DOHH2 (cell line): Measurements from ENCODE around the gene DLGAP3.

Source experiments
- H3F3A ChIP-seq: fragments of 200-600 bp; sonication (generic), shearing (Covaris generic); 2 replicates; pipeline ENCODE4 v1.6.0; 2016; ENCODE audit warnings: antibody characterized with exemption, mild to moderate bottlenecking; ENCODE audit not compliant: control insufficient read depth, insufficient read depth
- H3K27ac ChIP-seq: fragments of 200-600 bp; sonication (generic); 2 replicates; pipeline ENCODE4 v1.5.1; 2014; ENCODE audit warnings: low read depth, mild to moderate bottlenecking, low read length, moderate library complexity
- H3K27me3 ChIP-seq: fragments of 200-600 bp; sonication (generic); 2 replicates; pipeline ENCODE4 v1.6.1; 2014; ENCODE audit warnings: mild to moderate bottlenecking, low read length, mixed read lengths; ENCODE audit not compliant: control insufficient read depth
- H3K36me3 ChIP-seq: fragments of 200-600 bp; sonication (generic); 2 replicates; pipeline ENCODE4 v1.6.1; 2014; ENCODE audit warnings: mild to moderate bottlenecking, low read length, moderate library complexity, mixed read lengths; ENCODE audit not compliant: control insufficient read depth
- H3K4me1 ChIP-seq: fragments of 200-600 bp; sonication (generic); 2 replicates; pipeline ENCODE4 v1.6.1; 2014; ENCODE audit warnings: mild to moderate bottlenecking, low read length, mixed read lengths; ENCODE audit not compliant: control insufficient read depth
- H3K4me2 ChIP-seq: fragments of 200-600 bp; sonication (generic); 2 replicates; pipeline ENCODE4 v1.6.0; 2014; ENCODE audit warnings: mild to moderate bottlenecking, low read length, moderate library complexity
- H3K4me3 ChIP-seq: fragments of 200-600 bp; sonication (generic); 2 replicates; pipeline ENCODE4 v1.5.1; 2014; ENCODE audit warnings: mild to moderate bottlenecking, low read length, mixed read lengths
- H3K79me2 ChIP-seq: fragments of 200-600 bp; sonication (generic); 2 replicates; pipeline ENCODE4 v1.6.1; 2014; ENCODE audit warnings: mild to moderate bottlenecking, low read length, mixed read lengths; ENCODE audit not compliant: control insufficient read depth
- H3K9me2 ChIP-seq: fragments of 200-600 bp; sonication (generic); replicated peaks from 2 replicates; pipeline ENCODE4 v1.6.1; 2014; ENCODE audit warnings: mild to moderate bottlenecking, low read length, mixed read lengths; ENCODE audit not compliant: control insufficient read depth
- H3K9me3 ChIP-seq: fragments of 200-600 bp; sonication (generic); 2 replicates; pipeline ENCODE4 v1.6.1; 2014; ENCODE audit warnings: antibody characterized with exemption, low read length, mixed read lengths; ENCODE audit not compliant: control insufficient read depth, insufficient read depth
- H4K20me1 ChIP-seq: fragments of 200-600 bp; sonication (generic); 2 replicates; pipeline ENCODE4 v1.6.0; 2014; ENCODE audit warnings: low read depth, mild to moderate bottlenecking, antibody characterized with exemption, low read length, moderate library complexity; ENCODE audit not compliant: control insufficient read depth, insufficient read depth
- EZH2phosphoT487 ChIP-seq: fragments of 200-600 bp; sonication (generic); IDR thresholded peaks from 2 replicates; pipeline ENCODE4 v1.6.1; 2017; ENCODE audit warnings: borderline replicate concordance, mild to moderate bottlenecking, antibody characterized with exemption, low read length, moderate library complexity, mixed read lengths
- TF ChIP-seq, protein P1 (sequence below): fragments of 200-600 bp; sonication (generic); IDR thresholded peaks from one replicate; pipeline ENCODE4 v1.5.1; 2014; ENCODE audit warnings: antibody characterized with exemption, mild to moderate bottlenecking, low read depth, low read length; ENCODE audit not compliant: poor library complexity, severe bottlenecking

Gene DLGAP3

GRCh38 chr1:34899906-34900305 is 29.5 kb downstream of the DLGAP3 start:
- Histone ChIP-seq H3K27ac (no peak overlapping the region), H3K79me2 (no peaks in the 10 kb centered on the region), H4K20me1 (no peaks in the 10 kb centered on the region), H3K27me3 (peaks cover 6% of the 10 kb centered on the region), H3K9me3 (no peaks in the 10 kb centered on the region), H3K4me1 (peaks cover 11% of the 10 kb centered on the region), H3K9me2 (no peaks in the 10 kb centered on the region), H3K4me2 (no peak overlapping the region), H3F3A (no peaks in the 10 kb centered on the region), H3K4me3 (no peak overlapping the region), H3K36me3 (no peaks in the 10 kb centered on the region)
- TF ChIP-seq EZH2phosphoT487: no peak
- TF ChIP-seq, protein P1, sequence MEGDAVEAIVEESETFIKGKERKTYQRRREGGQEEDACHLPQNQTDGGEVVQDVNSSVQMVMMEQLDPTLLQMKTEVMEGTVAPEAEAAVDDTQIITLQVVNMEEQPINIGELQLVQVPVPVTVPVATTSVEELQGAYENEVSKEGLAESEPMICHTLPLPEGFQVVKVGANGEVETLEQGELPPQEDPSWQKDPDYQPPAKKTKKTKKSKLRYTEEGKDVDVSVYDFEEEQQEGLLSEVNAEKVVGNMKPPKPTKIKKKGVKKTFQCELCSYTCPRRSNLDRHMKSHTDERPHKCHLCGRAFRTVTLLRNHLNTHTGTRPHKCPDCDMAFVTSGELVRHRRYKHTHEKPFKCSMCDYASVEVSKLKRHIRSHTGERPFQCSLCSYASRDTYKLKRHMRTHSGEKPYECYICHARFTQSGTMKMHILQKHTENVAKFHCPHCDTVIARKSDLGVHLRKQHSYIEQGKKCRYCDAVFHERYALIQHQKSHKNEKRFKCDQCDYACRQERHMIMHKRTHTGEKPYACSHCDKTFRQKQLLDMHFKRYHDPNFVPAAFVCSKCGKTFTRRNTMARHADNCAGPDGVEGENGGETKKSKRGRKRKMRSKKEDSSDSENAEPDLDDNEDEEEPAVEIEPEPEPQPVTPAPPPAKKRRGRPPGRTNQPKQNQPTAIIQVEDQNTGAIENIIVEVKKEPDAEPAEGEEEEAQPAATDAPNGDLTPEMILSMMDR: no peak

DNA sequence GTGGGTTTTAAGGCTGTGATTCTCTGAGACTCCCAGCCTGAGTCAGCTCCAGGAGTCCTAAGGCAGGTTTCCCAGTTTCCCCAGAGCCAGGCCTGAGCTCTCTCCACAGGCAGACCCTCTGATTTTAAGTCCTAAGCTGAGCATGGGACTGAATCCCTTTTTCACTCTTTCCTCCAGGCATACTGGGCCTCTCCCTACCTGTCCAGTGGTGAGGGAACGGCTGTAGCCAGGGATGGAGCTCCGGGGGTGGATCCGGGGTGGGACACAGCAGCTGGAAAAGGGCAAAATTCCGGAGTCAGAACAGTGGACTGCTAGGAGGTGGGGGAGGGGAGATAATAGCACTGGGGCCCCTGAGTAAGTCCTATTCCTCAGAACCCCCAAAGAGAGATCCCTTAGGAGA is 30.0 kb downstream of the DLGAP3 start:
- Histone ChIP-seq H3K4me3 (no peak overlapping the region), H3F3A (no peaks in the 10 kb centered on the region), H3K4me1 (peaks cover 11% of the 10 kb centered on the region), H4K20me1 (no peaks in the 10 kb centered on the region), H3K9me3 (no peaks in the 10 kb centered on the region), H3K4me2 (no peak overlapping the region), H3K27me3 (peaks cover 6% of the 10 kb centered on the region), H3K9me2 (no peaks in the 10 kb centered on the region), H3K79me2 (no peaks in the 10 kb centered on the region), H3K27ac (no peak overlapping the region), H3K36me3 (no peaks in the 10 kb centered on the region)
- TF ChIP-seq, protein P1: no peak
- TF ChIP-seq EZH2phosphoT487: no peak

DNA sequence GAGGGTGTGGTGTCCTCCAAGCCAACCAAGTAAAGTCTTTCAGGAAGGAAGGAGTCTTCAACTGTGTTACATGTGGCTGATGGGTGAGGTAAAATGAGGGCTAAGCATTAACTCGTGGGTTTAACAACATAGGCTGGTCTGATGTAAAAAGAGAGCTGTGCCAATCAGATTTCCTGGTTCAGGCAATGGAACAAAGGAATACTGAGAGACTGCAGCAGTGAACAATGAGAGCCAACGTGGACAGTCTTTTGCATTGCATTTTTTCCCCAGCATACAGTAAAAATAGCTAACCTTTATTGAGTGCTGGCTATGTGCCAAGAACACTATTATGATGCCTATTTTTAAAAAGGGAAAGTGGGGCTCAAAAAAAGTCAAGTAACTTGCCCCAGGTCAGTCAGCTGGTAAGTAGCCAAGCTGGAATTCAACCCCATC is 31.1 kb downstream of the DLGAP3 start:
- no peaks in the 10 kb centered on the region for H3K36me3 ChIP-seq
- H3K9me3 ChIP-seq: no peaks in the 10 kb centered on the region
- no peaks in the 10 kb centered on the region for H3F3A ChIP-seq
- H3K79me2 ChIP-seq: no peaks in the 10 kb centered on the region
- peaks cover 11% of the 10 kb centered on the region for H3K4me1 ChIP-seq
- H3K4me2 ChIP-seq: peak overlapping the region; percentile 39
- TF ChIP-seq, protein P1: no peak
- TF ChIP-seq EZH2phosphoT487: no peak
- H3K27me3 ChIP-seq: peaks cover 6% of the 10 kb centered on the region
- H3K4me3 ChIP-seq: 0 out of 2 replicates have a peak overlapping the region, but pooled peaks have one; percentile 11
- no peaks in the 10 kb centered on the region for H4K20me1 ChIP-seq
- H3K27ac ChIP-seq: no peak overlapping the region
- H3K9me2 ChIP-seq: no peaks in the 10 kb centered on the region
